ENCODE results near the gene KRTAP5-10.
"Not testable (repeated sequence)": the region's sequence is repeated elsewhere in the genome, so short reads cannot be mapped to it uniquely, and the experiment has no call there.

The KRTAP5-10 gene

DNA sequence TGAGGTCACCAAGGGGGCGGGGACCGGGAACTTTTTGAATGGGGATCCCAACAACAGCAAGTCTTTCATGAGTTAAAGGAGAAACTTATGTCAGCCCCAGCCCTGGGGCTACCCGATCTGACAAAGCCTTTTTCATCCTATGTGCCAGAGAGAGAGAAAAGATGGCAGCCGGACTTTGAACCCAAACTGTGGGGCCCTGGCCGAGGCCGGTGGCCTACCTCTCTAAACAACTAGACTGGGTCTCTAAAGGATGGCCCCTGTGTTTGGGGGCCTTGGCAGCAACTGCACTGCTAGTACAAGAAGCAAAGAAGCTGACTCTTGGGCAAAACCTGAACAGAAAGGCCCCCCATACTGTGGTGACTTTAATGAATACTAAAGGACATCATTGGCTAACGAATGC, 48.6 kb downstream of the KRTAP5-10 start:
- not testable (repeated sequence) for DNase-seq

DNA sequence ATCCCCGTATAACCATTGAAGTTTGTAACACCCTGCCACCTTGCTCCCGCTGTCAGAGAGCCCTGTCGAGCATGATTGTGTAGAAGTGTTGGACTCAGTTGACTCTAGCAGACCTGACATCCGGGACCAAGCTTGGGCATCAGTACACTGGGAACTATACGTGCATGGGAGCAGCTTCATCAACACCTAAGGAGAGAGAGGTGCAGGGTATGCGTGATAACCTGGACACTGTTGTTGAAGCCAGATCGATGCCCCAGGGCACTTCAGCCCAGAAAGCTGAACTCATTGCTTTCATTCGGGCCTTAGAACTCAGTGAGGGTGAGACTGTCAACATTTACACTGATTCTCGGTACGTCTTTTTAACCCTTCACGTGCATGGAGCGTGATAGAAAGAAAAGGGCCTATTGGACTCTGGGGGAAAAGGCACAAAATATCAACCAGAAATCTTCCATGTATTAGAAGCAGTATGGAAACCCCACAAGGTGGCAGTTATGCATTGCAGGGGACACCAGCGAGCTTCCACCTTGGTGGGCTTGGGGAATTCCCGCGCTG, 49.1 kb downstream of the KRTAP5-10 start:
- DNase-seq, result not testable (repeated sequence)

DNA sequence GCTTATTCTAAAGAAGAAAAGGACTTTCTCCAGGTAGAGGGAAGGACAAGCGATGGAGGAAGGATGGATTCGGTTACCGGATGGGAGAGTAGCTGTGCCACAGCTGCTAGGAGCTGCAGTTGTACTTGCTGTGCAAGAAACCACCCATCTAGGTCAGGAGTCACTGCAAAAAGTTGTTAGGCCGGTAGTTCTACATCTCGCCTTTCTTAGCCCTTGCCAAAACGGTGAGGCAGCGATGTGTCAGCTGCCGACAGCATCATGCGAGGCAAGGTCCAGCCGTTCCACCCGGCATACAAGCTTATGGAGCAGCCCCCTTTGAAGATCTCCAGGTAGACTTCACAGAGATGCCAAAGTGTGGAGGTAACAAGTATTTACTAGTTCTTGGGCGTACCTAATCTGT, 49.6 kb downstream of the KRTAP5-10 start:
- DNase-seq, result not testable (repeated sequence)

Measured in NCI-H2107 (cell line).